Muscle layer of colon (tissue), 2 donors: ENCODE measurements around the gene BOC.

Experiments used
- H3K27ac ChIP-seq: one replicate; pipeline ENCODE4 v1.7.0; 2013; ENCODE audit warnings: low read depth, mild to moderate bottlenecking, low read length, moderate library complexity
- H3K27me3 ChIP-seq, 2 donors: one replicate each; pipeline ENCODE4 v1.7.0; 2013; ENCODE audit warnings: low read length in 2 of 2, mild to moderate bottlenecking in 2 of 2; ENCODE audit not compliant: insufficient read depth in 2 of 2, control insufficient read depth in 1 of 2
- H3K36me3 ChIP-seq: one replicate; pipeline ENCODE4 v1.7.0; 2013; ENCODE audit warnings: mild to moderate bottlenecking, low read length; ENCODE audit not compliant: insufficient read depth
- H3K4me1 ChIP-seq: one replicate; pipeline ENCODE4 v1.7.0; 2013; ENCODE audit warnings: mild to moderate bottlenecking, low read length; ENCODE audit not compliant: insufficient read depth
- H3K4me3 ChIP-seq, 2 donors: one replicate each; pipeline ENCODE4 v1.7.0; 2013; ENCODE audit warnings: low read length in 2 of 2, low read depth in 1 of 2, mild to moderate bottlenecking in 1 of 2, moderate library complexity in 1 of 2
- H3K9ac ChIP-seq: one replicate; pipeline ENCODE4 v1.7.0; 2013; ENCODE audit warnings: low read length
- H3K9me3 ChIP-seq: one replicate; pipeline ENCODE4 v1.7.0; 2013; ENCODE audit warnings: mild to moderate bottlenecking, low read length
- donor health status: abdominal sarcoma.
- donor health status: Adenocarcinoma of cecum.

The BOC gene

DNA sequence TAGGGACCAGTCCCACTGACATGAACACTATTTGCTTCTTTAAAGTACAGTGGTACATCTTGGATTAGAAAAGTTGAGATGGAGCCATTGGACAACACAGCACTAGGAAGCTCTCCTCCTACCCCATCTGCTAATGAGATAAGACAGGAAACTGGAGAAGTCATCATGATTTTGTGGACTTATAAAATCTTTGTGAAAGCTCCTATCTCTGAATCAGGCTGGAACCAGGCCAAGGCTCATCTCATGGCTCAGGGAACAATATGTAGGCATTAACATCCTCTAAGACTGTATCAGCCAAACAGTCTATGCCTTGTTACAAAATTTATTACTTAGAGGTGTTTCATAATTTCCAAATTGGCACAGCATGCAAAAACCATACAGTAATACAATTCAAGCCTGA lies 84.1 kb downstream of the BOC start:
- Histone ChIP-seq H3K4me1 (peaks cover 21% of the 10 kb centered on the region), H3K36me3 (no peaks in the 10 kb centered on the region), H3K27me3 (no peaks in the 10 kb centered on the region), H3K4me3 (no peak overlapping the region), H3K27ac (no peak overlapping the region), H3K9me3 (no peaks in the 10 kb centered on the region), H3K9ac (no peak overlapping the region)

DNA sequence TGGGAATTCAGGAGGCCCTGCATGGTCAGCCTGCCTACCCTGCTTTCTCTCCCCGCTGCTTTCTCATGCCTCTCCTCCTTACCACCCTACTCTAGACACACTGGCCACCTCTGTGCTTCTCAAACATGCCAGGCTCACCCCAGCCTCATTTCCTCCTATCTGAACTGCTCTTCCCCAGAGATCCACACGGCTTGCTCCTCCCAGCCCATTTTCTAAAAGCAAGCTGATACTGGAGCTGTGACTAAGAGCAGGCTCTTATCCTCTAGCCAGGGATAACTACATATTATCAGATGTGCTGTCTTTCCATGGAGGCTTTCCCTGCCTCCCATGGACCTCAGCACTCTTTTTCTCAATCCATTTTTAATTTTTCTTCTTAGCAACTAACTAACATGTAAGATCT lies 85.9 kb downstream of the BOC start:
- Histone ChIP-seq H3K9ac (no peak overlapping the region), H3K4me1 (peaks cover 3% of the 10 kb centered on the region), H3K27ac (no peak overlapping the region), H3K36me3 (no peaks in the 10 kb centered on the region), H3K9me3 (no peaks in the 10 kb centered on the region), H3K4me3 (no peak overlapping the region), H3K27me3 (no peaks in the 10 kb centered on the region)

DNA sequence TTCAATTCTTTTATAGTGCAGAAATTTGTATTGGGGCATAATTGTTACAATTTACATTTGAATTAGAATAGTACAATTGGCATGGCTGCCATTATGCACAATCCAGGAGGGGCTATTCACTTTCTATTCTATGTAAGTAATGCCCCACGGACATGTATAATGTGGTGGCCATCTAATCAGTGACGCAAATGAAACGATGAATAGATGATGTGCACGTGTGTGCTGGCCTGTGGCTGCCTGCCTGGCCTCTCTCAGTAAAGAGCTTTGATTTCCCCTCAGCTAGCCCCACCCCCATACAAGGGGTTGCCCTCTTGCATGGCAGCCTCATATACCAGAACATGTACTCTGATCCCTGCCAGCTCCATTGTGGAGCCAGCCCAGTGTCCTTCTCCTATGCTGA lies 86.5 kb downstream of the BOC start:
- Histone ChIP-seq H3K9ac (no peak overlapping the region), H3K4me3 (no peak overlapping the region), H3K36me3 (no peaks in the 10 kb centered on the region), H3K27ac (no peak overlapping the region), H3K9me3 (no peaks in the 10 kb centered on the region), H3K27me3 (no peaks in the 10 kb centered on the region), H3K4me1 (no peaks in the 10 kb centered on the region)

DNA sequence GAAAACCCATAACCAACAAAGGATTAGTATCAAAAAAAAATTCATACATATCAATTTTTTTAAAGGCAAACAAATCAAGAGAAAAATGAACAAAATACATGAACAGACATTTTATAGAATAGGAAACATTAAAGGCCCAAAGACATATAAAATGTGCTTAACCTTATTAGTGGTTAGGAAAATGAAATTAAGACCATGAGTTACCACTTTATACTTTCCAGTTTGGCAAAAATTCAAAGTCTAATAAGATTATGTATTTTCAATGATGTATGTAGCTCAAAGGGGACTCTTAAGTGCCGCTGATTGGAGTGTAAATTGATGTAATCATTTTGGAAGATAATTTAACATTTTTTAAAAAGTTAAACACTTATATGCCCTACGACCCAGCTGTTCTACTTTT lies 89.2 kb downstream of the BOC start:
- H3K4me1 ChIP-seq = no peaks in the 10 kb centered on the region
- H3K27me3 ChIP-seq = no peaks in the 10 kb centered on the region
- peaks cover 3% of the 10 kb centered on the region for H3K36me3 ChIP-seq
- H3K27ac ChIP-seq = no peak overlapping the region
- no peaks in the 10 kb centered on the region for H3K9me3 ChIP-seq
- no peak overlapping the region for H3K9ac ChIP-seq
- no peak overlapping the region for H3K4me3 ChIP-seq

DNA sequence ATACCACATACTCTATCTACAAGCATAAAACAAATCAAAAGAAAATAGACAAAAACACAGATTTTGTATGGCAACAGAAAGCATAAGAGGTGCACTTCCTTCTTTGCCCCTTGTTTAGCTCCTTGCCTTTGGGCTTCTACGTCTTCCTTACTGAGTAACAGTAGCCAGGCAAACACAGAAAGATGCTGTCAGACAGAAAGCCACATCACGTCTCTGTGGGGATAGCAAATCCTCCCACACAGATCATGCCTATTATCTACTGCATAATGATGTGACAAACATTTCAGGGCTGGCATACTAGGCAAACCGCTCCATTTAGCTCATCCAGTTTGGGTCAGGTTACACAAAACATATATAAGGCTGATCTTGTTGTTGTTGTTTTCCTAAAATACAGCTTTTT lies 92.7 kb downstream of the BOC start:
- H3K9ac ChIP-seq = no peak overlapping the region
- no peak overlapping the region for H3K27ac ChIP-seq
- H3K4me3 ChIP-seq = no peak overlapping the region
- H3K4me1 ChIP-seq = no peaks in the 10 kb centered on the region
- H3K36me3 ChIP-seq = peaks cover 3% of the 10 kb centered on the region
- H3K9me3 ChIP-seq = no peaks in the 10 kb centered on the region
- H3K27me3 ChIP-seq = no peaks in the 10 kb centered on the region

DNA sequence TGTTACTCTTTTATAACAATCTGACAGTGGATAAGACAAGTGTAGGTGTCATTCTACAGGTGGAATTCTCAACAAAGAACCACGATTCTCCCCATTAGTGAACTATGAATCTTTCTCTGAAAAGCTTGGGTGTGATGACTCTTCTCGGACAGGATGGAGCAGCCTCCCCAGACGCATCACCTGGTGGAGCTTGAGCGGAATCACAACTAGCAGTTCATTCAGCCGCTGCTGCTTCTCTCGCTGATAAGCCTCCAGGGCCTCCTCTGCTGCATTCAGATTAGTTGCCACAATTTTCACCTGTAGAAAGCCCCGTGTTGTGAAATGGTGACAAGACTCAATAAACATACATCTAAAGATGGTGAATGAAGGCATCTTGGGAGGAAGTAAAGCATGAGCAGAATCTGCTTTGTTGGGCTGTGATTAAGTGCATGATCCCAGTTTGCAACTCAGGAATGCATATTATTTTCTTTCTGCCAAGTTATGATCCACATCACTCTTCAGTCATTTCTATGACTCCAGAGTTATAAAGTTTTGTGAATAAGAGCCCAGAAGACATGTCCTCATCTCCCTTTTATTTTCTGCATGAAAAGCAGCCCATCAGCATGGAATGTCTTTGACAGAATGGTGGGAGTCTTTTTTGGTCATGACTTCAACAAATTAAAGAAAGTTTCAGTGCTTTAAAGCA lies 93.6 kb downstream of the BOC start:
- Histone ChIP-seq H3K27me3 (no peaks in the 10 kb centered on the region), H3K4me1 (no peaks in the 10 kb centered on the region), H3K27ac (no peak overlapping the region), H3K9ac (no peak overlapping the region), H3K9me3 (no peaks in the 10 kb centered on the region), H3K4me3 (no peak overlapping the region), H3K36me3 (peaks cover 3% of the 10 kb centered on the region)

DNA sequence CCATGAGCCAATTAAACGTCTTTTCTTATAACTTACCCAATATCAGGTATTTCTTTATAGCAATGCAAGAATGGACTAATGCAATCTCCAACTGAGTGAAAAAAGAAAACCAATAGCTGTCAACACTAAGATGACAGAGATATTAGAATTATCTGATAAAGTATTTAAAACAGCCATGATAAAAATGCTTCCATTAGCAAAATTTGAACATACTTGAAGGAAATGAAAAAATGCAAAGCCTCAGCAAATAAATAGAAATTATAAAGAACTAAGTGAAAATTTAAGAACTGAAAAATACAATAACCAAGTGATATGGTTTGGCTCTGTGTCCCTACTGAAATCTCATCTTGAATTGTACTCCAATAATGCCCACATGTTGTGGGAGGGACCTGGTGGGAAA lies 99.6 kb downstream of the BOC start:
- Histone ChIP-seq H3K4me3 (no peak overlapping the region), H3K27ac (no peak overlapping the region), H3K36me3 (no peaks in the 10 kb centered on the region), H3K9me3 (no peaks in the 10 kb centered on the region), H3K27me3 (no peaks in the 10 kb centered on the region), H3K4me1 (no peaks in the 10 kb centered on the region), H3K9ac (no peak overlapping the region)

DNA sequence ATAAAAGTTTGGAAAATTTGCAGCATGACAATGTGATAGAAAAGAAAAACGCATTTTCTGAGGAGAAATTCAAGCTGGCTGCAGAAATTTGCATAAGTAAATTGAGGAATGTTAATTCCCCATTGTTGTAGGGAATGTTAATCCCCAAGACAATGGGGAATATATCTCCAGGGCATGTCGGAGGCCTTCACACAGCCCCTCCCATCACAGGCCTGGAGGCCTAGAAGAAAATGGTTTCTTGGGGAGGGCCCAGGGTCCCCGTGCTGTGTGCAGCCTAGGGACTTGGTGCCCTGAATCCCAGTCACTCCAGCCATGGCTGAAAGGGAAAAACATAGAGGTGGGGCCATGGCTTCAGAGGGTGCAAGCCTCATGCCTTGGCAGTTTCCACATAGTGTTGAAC lies 101.1 kb downstream of the BOC start:
- Histone ChIP-seq H3K9ac (no peak overlapping the region), H3K4me3 (no peak overlapping the region), H3K36me3 (no peaks in the 10 kb centered on the region), H3K9me3 (no peaks in the 10 kb centered on the region), H3K27ac (no peak overlapping the region), H3K27me3 (no peaks in the 10 kb centered on the region), H3K4me1 (no peaks in the 10 kb centered on the region)

DNA sequence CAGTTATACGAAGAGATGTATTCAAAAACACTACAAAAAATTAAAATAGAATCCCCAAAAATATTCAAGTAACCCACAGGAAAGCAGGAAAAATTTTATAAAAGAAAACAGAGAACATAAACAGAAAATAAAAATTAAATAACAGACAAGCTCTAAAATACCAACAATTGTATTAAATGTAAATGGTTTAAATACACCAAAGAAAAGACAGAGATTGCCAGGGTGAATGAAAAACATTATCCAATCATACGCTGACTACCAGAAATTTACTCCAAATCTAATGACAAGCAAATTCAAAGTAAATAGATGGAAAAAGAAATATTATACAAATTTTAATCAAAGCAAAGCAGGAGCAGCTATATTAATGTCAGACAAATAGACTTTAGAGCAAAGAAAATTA lies 103.6 kb downstream of the BOC start:
- Histone ChIP-seq H3K27ac (no peak overlapping the region), H3K36me3 (no peaks in the 10 kb centered on the region), H3K4me3 (no peak overlapping the region), H3K9me3 (no peaks in the 10 kb centered on the region), H3K27me3 (no peaks in the 10 kb centered on the region), H3K4me1 (no peaks in the 10 kb centered on the region), H3K9ac (no peak overlapping the region)

DNA sequence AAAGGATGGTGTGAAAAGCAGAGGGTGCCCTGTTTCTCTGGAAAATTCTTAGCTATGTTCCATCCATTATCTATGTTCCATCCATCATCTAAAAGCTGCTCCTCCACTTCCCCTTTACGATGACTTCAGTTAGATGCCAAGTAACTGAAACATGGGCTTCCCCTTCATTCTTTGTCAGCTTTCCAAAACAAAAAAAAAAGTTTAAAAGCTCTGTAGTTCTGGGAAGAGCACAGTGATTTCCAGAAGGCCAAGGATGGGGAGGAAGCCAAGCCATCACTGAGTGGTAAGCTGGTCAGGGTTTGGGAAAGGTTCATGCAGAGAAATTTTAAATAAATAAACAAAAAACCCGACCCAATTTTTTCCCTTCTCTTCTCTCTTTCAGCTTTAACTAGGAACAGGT lies 118.4 kb downstream of the BOC start:
- no peak overlapping the region for H3K27ac ChIP-seq
- no peaks in the 10 kb centered on the region for H3K9me3 ChIP-seq
- no peaks in the 10 kb centered on the region for H3K27me3 ChIP-seq
- peaks cover 4% of the 10 kb centered on the region for H3K36me3 ChIP-seq
- no peak overlapping the region for H3K4me3 ChIP-seq
- no peaks in the 10 kb centered on the region for H3K4me1 ChIP-seq
- H3K9ac ChIP-seq = no peak overlapping the region

DNA sequence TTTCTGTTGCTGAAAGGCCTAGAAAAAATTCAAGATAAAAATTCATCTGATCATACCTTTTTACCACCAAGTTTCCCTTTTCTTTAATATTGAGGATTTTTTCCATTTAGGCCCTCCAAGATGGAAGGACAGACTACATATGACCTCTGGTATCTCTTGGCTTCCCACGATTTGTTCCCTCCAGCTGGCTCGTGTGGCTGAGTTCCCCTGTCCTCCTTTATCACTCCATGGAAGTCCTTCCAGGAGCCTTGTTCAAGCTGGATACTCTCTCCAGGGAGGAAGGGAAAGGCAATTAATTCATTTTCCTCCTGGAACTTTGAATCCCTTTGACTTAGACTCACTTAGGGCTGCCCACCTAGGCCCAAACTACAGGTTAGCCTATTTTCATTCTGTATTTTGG lies 119.4 kb downstream of the BOC start:
- Histone ChIP-seq H3K9me3 (no peaks in the 10 kb centered on the region), H3K4me1 (no peaks in the 10 kb centered on the region), H3K36me3 (peaks cover 3% of the 10 kb centered on the region), H3K4me3 (no peak overlapping the region), H3K27me3 (no peaks in the 10 kb centered on the region), H3K27ac (no peak overlapping the region), H3K9ac (no peak overlapping the region)

DNA sequence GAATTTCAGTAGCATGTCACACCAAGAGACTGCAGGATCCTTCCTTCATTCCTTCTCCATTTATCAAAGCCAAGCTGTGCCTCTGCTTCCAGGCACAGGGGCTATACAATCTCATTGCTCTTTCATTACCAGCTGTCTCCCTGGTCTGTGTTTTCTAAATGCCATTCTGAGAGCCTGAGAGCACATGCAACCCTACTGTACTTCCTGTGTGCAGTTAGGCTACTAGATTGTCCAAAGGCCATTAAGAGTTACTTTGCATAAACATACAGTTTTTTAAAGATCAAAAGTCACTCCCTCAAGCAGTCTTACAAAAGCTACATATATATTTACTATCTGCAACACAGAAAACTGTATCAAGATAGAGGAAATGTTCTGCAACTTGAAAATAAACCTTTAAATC lies 119.8 kb downstream of the BOC start:
- H3K27me3 ChIP-seq = no peaks in the 10 kb centered on the region
- no peaks in the 10 kb centered on the region for H3K9me3 ChIP-seq

More for the DNA sequence above, 119.8 kb downstream of the BOC start:
- Histone ChIP-seq H3K9ac (no peak overlapping the region), H3K36me3 (no peaks in the 10 kb centered on the region), H3K4me3 (no peak overlapping the region), H3K4me1 (no peaks in the 10 kb centered on the region), H3K27ac (no peak overlapping the region)
